GM21717 (cell line): ENCODE data around the gene FKBP11.

Experiments used
- ATAC-seq: cut with Tn5 transposase; IDR thresholded peaks from one replicate; pipeline ENCODE4 v1.9.1; 2021; ENCODE audit warnings: mild to moderate bottlenecking, moderate library complexity; ENCODE audit not compliant: unreplicated experiment

The FKBP11 gene

GRCh38 chr12:48956279-48957140 is 31.2 kb upstream of the FKBP11 start:
- ATAC-seq: no peak

GRCh38 chr12:48954841-48955501 is 29.7 kb upstream of the FKBP11 start:
- ATAC-seq: no peak

- ATAC-seq: no peak
Measured at GRCh38 chr12:48954061-48954460, 28.8 kb upstream of the FKBP11 start.

- ATAC-seq: no peak
Measured at GRCh38 chr12:48952691-48953090, 27.4 kb upstream of the FKBP11 start.

- no peak for ATAC-seq
Measured at GRCh38 chr12:48947727-48948126, 22.4 kb upstream of the FKBP11 start.

- ATAC-seq: no peak
Measured at GRCh38 chr12:48946943-48947342, 21.7 kb upstream of the FKBP11 start.

GRCh38 chr12:48946205-48946604 is 20.9 kb upstream of the FKBP11 start:
- no peak for ATAC-seq

- no peak for ATAC-seq
Measured at GRCh38 chr12:48943221-48943620, 17.9 kb upstream of the FKBP11 start.

GRCh38 chr12:48940181-48940580 is 14.9 kb upstream of the FKBP11 start:
- no peak for ATAC-seq

- no peak for ATAC-seq
Measured at GRCh38 chr12:48938805-48939204, 13.5 kb upstream of the FKBP11 start.

- no peak for ATAC-seq
Measured at GRCh38 chr12:48937170-48937569, 11.9 kb upstream of the FKBP11 start.

GRCh38 chr12:48936379-48936979 is 11.2 kb upstream of the FKBP11 start:
- ATAC-seq: no peak

- no peak for ATAC-seq
Measured at GRCh38 chr12:48934312-48934706, 9.0 kb upstream of the FKBP11 start.

- no peak for ATAC-seq
Measured at GRCh38 chr12:48933664-48934311, 8.5 kb upstream of the FKBP11 start.

- no peak for ATAC-seq
Measured at GRCh38 chr12:48932878-48933277, 7.6 kb upstream of the FKBP11 start.

GRCh38 chr12:48930475-48930874 is 5.2 kb upstream of the FKBP11 start:
- ATAC-seq: no peak

- ATAC-seq: no peak
Measured at GRCh38 chr12:48929551-48929950, 4.3 kb upstream of the FKBP11 start.

- no peak for ATAC-seq
Measured at GRCh38 chr12:48927261-48927660, 2.0 kb upstream of the FKBP11 start.

- ATAC-seq: peak; percentile 72
Measured at GRCh38 chr12:48924617-48925303, 532 bp downstream of the FKBP11 start.

- ATAC-seq: no peak
Measured at GRCh38 chr12:48923117-48923516, 2.2 kb downstream of the FKBP11 start.
